MCF 10A (cell line): ENCODE measurements around the gene KSR1. TPM values are rescaled to one million over a fixed set of nuclear protein-coding genes. Genes with fewer than 3 reads are reported as not detected.
"Not testable (repeated sequence)": the region's sequence is repeated elsewhere in the genome, so short reads cannot be mapped to it uniquely, and the experiment has no call there.

Experiments
- BruUV-seq: library from RNA; stranded (reverse); fragments of 400-500 nt; replicated peaks from 2 replicates; lab custom pipeline; 2021; lab: Mats Ljungman, UMichigan
- CTCF ChIA-PET: fragments of 300-600 bp; sonication (Branson Sonifier 250); formaldehyde crosslinking; extraction: SDS; loops from one replicate; lab custom pipeline; 2021; ENCODE audit warnings: antibody characterized with exemption, inconsistent platforms; lab: Yijun Ruan, JAX
- POLR2A ChIA-PET: fragments of 300-600, 350-650 bp; sonication (Branson Sonifier 250); formaldehyde crosslinking; extraction: SDS; loops from one replicate; lab custom pipeline; 2020; ENCODE audit warnings: antibody characterized with exemption, inconsistent platforms; lab: Yijun Ruan, JAX
- DNase-seq: peaks from one replicate; pipeline ENCODE4 v3.0.0-alpha.2; 2018; ENCODE audit not compliant: unreplicated experiment
- H3K27ac Mint-ChIP-seq: one replicate; pipeline ENCODE4 v1.8.0; 2022; ENCODE audit warnings: mild to moderate bottlenecking, low read depth, mixed read lengths; ENCODE audit not compliant: unreplicated experiment
- H3K27me3 Mint-ChIP-seq: one replicate; pipeline ENCODE4 v1.8.0; 2022; ENCODE audit warnings: mixed read lengths; ENCODE audit not compliant: insufficient read depth, unreplicated experiment
- H3K36me3 Mint-ChIP-seq: one replicate; pipeline ENCODE4 v1.8.0; 2022; ENCODE audit warnings: mild to moderate bottlenecking, moderate library complexity, mixed read lengths; ENCODE audit not compliant: insufficient read depth, unreplicated experiment
- H3K4me1 Mint-ChIP-seq: one replicate; pipeline ENCODE4 v1.8.0; 2022; ENCODE audit warnings: mixed read lengths; ENCODE audit not compliant: insufficient read depth, unreplicated experiment
- H3K4me3 Mint-ChIP-seq: one replicate; pipeline ENCODE4 v1.8.0; 2022; ENCODE audit warnings: mild to moderate bottlenecking, moderate library complexity, mixed read lengths; ENCODE audit not compliant: unreplicated experiment
- H3K9me3 Mint-ChIP-seq: one replicate; pipeline ENCODE4 v1.8.0; 2022; ENCODE audit warnings: mixed read lengths; ENCODE audit not compliant: unreplicated experiment
- CTCF ChIP-seq: fragments of 200-600 bp; IDR thresholded peaks from one replicate; pipeline ENCODE4 v1.8.0; 2022; ENCODE audit warnings: antibody characterized with exemption, mild to moderate bottlenecking; ENCODE audit not compliant: unreplicated experiment
- intact Hi-C: fragments of 100-400 bp; cut with micrococcal nuclease; formaldehyde crosslinking; loops from 2 replicates; pipeline ENCODE4 v1.14.1; 2022
- total RNA-seq: library from RNA; stranded (reverse); gene quantifications from 2 replicates; pipeline ENCODE4 v1.2.3, GENCODE V29; 2022

The KSR1 gene
- total RNA-seq, 1 experiment from 2014 or later: 7.2 TPM

- H3K27me3 Mint-ChIP-seq: no peaks in the 10 kb centered on the region
- POLR2A ChIA-PET: interaction anchor here (0.8 kb wide), 1 partner anchor 42 kb away, joined by 3 read pairs; no protein-coding TSS in a partner anchor
- intact Hi-C loops: no loop called here
Observed at GRCh38 chr17:27647765-27648164, 191.5 kb downstream of the KSR1 start.

GRCh38 chr17:27649111-27649571 lies 192.9 kb downstream of the KSR1 start:
- H3K9me3 Mint-ChIP-seq, DNase-seq, POLR2A ChIA-PET, H3K36me3 Mint-ChIP-seq, H3K4me1 Mint-ChIP-seq, H3K27me3 Mint-ChIP-seq, H3K27ac Mint-ChIP-seq, intact Hi-C loops, H3K4me3 Mint-ChIP-seq, BruUV-seq: not testable (repeated sequence)
- CTCF ChIA-PET: interaction anchor here (0.7 to 21.1 kb wide), 3 partner anchors 43 to 175 kb away, joined by 3 to 580 read pairs (median 377); no protein-coding TSS in a partner anchor

More at GRCh38 chr17:27647765-27648164, 191.5 kb downstream of the KSR1 start:
- Mint-ChIP-seq H3K9me3 (no peaks in the 10 kb centered on the region), H3K27ac (no peak overlapping the region), H3K36me3 (no peaks in the 10 kb centered on the region), H3K4me3 (no peak overlapping the region), H3K4me1 (peaks cover 16% of the 10 kb centered on the region)
- no peak for TF ChIP-seq CTCF
- no peak for DNase-seq
- BruUV-seq: no TSS peak
- CTCF ChIA-PET: interaction anchor here (0.9 to 21.1 kb wide), 3 partner anchors 41 to 245 kb away, joined by 5 to 580 read pairs (median 377); partner anchors contain the start of gene LYRM9

- no peak for DNase-seq
- intact Hi-C loops: loop anchor here (10.0 kb wide), 1 partner anchor 455 kb away; no protein-coding TSS in a partner anchor
- ChIA-PET POLR2A (interaction anchor here (0.9 kb wide), 1 partner anchor 40 kb away, joined by 3 read pairs; no protein-coding TSS in a partner anchor), CTCF (interaction anchor here (0.5 to 21.1 kb wide), 8 partner anchors 9 to 295 kb away, joined by 3 to 580 read pairs (median 10); no protein-coding TSS in a partner anchor)
- TF ChIP-seq CTCF: no peak
- Mint-ChIP-seq H3K4me3 (no peak overlapping the region), H3K4me1 (no peaks in the 10 kb centered on the region), H3K36me3 (no peaks in the 10 kb centered on the region), H3K27me3 (no peaks in the 10 kb centered on the region), H3K27ac (no peak overlapping the region), H3K9me3 (no peaks in the 10 kb centered on the region)
- BruUV-seq: no TSS peak
Observed at GRCh38 chr17:27649929-27650328, 193.7 kb downstream of the KSR1 start.

- intact Hi-C loops: loop anchor here (1.0 to 10.0 kb wide), 4 partner anchors 42 to 456 kb away; no protein-coding TSS in a partner anchor
- no peak overlapping the region for H3K4me3 Mint-ChIP-seq
- DNase-seq: no peak
- H3K9me3 Mint-ChIP-seq: no peaks in the 10 kb centered on the region
- POLR2A ChIA-PET: interaction anchor here (0.7 kb wide), 1 partner anchor 227 kb away, joined by 3 read pairs; no protein-coding TSS in a partner anchor
- H3K36me3 Mint-ChIP-seq: no peaks in the 10 kb centered on the region
- H3K4me1 Mint-ChIP-seq: no peaks in the 10 kb centered on the region
- BruUV-seq: no TSS peak
- CTCF ChIA-PET: interaction anchor here (0.5 to 21.1 kb wide), 38 partner anchors 8 to 642 kb away, joined by 3 to 580 read pairs (median 5); partner anchors contain the start of gene LGALS9
- no peaks in the 10 kb centered on the region for H3K27me3 Mint-ChIP-seq
- H3K27ac Mint-ChIP-seq: no peak overlapping the region
- TF ChIP-seq CTCF: no peak
Observed at GRCh38 chr17:27650836-27651235, 194.6 kb downstream of the KSR1 start.
